HG03460 (cell line): Measurements from ENCODE around the gene SYF2.
A peak's percentile ranks its signal among the peaks of the same experiment; 100 is the strongest.
"Not testable (repeated sequence)": the region's sequence is repeated elsewhere in the genome, so short reads cannot be mapped to it uniquely, and the experiment has no call there.

Source experiments
- ATAC-seq: cut with Tn5 transposase; IDR thresholded peaks from one replicate; pipeline ENCODE4 v1.9.1; 2021; ENCODE audit not compliant: unreplicated experiment

Gene SYF2

DNA sequence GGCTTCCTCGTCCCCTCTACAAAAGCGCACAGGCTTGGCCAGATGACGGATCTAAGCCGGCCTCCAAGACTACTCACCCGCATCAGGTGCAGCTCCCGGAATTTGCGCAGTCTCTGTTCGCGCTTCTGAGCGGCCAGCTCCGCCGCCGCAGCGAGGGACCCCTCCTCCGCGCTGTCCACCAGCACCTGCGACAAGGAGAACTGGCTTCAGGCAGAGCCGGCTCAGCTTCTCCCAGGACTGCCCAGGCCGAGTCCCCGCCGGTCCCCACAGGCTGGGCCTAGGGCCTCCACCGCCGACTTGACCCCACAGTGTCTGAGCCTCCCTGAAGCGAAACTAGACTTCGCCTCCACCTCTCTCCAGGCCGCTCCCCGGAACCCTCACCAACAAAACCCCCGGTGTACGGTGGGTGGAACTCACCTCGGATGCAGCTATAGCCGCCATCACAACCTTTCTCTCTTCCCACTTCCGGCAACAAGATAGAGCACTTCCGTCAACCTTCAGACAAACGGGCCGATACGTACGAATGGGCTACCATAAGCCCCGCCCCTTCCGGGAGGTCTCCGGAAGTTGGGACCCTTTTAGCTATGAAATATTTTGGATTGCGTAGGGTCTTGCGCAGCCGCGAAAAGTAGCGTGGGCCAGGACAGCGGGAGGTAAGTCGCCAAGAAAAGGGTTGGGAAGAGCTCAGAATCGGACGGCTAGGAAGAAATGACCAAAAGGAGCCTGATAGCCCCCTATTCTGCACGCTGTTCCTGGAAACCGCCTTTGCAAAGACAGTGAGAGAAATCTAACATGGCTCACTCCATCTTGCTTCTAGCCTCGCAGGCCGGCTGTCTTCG lies at the start of gene SYF2:
Gene SYF2, minus strand, starts transcription at position 476 of the 839 bp plus-strand sequence. Its CDS starts 35 bp downstream, at position 441.
- peak; percentile 73 for ATAC-seq

DNA sequence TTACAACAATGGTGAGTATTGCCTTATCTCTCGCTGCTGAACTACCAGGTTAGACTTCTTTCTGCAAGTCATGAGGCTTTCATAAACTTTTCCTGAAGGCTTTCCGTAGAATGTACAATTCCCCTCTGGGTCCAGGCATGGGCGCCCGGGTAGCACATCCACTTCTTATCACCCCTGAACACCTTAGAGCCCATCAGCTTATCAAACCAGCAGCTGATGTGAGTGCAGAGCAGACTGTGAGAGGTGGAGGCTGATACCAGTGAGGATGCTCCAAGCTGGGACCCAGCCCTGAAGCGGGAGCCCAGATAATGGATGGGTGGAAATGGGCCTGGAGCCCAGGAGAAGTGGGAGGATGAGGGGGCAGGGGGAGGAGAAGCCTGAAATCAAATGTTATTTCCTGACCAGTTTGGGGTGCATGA lies 47.4 kb upstream of the SYF2 start:
- ATAC-seq = not testable (repeated sequence)

DNA sequence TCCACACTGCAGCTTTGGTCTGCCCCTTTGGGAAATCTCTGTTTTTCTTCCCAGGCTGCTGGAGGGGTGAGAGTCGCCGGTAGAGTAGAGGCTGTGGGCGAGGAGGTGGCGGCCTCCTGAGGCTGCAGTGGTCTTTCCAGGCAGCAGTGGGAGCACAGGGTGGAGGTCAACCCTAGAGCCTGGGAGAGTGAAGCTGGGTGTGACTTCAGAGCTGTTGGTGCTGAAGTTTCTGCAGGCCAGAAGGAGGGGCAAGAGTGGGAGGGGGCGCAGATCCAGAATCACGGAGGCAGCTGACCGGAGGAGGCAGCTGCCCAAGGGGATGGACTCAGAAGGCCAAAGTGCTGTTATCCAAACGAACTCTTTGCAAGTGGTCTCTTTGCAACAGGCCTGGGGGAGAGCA lies 46.5 kb upstream of the SYF2 start:
- ATAC-seq = not testable (repeated sequence)

DNA sequence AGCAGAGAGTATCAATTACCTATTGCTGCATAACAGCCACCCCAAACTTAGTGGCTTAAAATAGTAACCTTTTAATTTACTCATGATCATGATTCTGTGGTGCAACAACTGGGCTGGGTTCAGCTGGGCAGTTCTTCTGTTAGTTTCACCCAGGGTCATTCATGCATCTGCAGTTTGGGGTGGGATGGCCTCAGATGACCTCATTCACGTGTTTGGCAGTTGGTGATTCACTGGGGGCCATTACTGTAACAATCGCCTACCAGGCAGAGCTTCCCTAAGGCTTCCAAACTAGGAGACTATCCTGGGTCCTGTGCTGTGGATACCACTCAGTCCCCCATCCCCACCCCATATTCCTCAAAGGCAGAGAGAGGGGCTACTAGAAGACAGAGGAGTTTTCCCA lies 46.1 kb upstream of the SYF2 start:
- not testable (repeated sequence) for ATAC-seq

DNA sequence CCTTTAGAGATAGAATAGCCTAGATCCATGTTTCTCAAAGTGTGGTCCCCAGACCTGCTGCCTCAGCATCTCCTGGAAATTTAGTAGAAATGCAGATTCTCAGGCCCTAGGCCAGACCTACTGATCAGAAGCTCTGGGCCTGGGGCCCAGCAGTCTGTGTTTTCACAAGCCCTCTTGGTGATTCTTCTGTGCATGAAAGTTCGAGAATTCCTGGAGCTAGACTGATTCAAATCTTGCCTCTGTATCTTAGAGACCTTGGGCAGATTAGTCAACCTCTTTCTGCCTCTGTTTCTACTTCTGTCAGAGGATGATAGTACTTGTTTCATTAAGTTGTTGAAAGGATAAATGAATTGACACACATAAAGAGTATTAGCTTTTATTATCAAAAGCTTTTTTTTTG lies 45.0 kb upstream of the SYF2 start:
- ATAC-seq = not testable (repeated sequence)

DNA sequence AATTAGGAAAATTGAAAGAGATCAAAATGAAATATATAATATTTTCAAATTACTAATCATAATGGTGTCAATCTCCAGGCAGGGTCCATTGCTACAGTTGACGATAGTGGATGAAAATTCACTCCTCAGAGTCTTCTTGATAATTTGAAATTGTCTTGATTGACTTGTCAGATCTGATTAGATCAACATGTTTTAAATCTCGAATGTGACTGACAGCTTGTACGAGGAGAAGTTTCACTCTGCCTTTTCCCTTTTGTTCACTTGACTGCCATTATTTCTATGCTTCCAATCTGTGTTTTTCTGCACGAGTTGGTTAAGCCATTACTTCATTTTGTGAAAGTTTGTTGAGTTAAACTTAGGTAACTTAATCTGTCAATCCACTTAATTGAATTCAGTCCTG lies 43.3 kb upstream of the SYF2 start:
- ATAC-seq = not testable (repeated sequence)

DNA sequence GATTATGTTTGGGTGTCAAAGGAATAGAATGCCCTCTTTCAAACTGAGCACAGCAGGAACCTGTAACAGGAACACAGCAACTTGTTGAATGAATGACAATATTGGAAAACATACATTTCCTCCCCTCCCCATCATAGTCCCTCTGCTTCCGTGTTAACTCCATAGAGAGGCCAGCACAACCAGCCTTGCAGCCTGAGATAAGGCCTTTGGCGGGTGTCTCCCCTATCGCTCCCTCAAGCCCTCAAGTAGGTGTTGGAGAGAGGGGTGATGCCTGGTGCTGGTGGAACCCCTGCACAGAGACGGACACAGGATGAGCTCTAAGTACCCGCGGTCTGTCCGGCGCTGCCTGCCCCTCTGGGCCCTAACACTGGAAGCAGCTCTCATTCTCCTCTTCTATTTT lies 39.9 kb upstream of the SYF2 start, which contains the start of gene RHD:
Gene RHD, plus strand, starts transcription at position 272 of the 400 bp plus-strand sequence. Its CDS starts 39 bp downstream, at position 311.
- ATAC-seq = not testable (repeated sequence)

DNA sequence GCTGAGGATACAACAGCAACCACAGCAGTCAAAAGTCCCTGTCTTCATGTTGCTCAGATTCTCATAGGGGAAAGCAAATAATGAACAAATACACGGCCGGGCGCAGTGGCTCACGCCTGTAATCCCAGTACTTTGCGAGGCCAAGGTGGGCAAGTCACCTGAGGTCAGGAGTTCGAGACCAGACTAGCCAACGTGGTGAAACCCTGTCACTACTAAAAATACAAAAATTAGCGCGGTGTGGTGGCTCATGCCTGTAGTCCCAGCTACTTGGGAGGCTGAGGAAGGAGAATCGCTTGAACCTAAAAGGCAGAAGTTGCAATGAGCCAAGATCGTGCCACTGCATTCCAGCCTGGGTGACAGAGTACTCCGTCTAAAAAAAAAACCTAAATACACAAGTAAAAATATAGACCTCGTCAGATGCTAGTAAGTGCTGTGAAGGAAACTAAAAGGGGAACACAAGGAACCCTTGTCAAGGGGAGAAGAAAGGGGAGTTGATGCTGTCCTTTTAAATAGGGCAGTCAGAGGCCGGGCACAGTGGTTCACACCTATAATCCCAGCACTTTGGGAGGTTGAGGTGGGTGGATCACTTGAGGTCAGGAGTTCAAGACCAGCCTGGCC lies 36.0 kb upstream of the SYF2 start:
- not testable (repeated sequence) for ATAC-seq

DNA sequence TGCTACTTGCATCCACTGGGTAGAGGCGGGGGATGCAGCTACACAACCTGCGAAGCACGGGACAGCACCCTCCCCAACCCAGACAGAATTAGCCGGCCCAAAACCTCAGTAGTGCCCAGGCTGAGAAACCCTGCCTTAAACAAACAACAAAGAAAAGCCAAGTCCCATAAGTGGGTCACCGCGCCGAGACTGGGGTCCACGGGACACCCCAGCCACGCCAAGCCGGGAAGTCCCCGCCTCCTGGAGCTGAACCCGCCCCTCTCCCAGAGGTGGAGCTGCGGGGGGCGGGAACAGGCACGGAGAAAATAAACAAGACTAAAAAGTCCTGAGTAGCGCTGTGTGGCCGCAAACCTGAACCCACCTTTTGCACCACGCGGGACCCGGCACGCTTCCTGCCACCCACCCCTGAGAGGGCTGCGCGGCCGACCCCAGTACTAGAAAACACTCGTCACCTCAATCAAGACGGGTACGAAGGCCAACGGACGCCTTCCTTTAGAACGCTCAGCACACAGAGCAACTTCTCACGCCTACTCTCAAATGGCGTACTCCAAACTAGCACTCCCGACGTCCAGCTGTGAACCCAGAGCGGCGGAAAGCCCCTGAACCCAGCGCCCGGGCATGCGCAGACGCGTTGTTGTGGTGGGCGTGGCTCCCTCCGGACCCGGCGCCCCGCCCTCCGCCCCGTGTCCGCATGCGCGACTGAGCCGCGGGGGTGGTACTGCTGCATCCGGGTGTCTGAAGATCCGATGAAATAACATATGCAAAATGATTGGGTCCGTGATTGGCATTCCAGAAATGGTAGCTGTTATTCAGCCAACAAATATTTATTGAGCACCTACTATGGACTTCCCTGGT lies 35.2 kb upstream of the SYF2 start:
- peak; percentile 66 for ATAC-seq

DNA sequence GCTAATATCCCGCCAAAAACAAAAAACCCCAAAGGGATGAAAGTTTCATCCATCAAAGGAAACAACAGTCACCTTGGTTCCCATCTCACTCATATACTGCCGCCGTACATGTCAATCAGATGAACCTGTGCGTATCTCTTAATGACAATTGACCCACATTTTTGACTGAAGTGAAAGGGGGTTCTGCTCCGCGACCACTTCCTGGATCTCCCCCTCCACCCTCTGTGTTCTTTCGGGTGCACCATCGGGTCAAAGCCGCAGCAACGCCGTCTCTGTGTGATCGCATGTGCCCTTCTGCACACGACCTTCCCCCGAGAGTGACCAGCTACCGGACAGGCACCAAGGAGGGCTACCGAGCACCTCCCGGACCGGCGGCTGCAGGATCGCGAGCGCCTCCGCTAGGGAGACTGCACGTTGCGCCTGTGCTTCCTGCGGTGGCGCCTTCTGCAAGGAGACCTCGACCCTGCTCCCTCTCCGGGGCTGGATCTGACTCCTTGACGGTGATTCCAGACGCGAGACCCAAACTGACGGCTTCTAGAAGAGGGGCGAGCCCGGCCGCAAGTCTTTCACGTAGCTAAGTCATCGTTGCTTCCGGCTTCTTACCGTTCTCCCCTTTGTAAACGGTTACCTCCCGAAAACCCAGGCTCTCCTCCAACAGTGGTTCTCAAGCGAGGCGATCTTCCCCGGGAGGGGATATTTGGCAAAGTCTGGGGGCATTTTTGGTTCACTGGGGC lies 34.4 kb upstream of the SYF2 start:
- ATAC-seq = peak; percentile 26

DNA sequence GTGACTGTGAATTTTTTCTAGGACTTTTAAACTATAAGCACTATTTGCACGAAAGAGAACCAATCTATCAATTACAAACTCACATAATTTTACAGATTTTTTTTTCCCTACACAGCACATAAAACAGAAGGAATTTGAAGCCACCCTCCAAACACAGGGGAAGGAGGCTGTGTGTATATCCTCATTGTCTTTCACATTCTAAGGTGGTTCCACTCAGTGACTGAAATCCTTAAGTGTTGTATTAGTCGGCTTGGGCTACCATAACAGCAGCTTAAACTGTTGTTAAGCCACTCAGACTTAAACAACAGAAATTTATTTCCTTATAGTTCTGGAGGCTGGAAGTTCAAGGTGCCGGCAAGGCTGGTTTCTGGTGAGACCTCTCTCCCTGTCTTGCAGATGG lies 28.0 kb upstream of the SYF2 start:
- not testable (repeated sequence) for ATAC-seq

DNA sequence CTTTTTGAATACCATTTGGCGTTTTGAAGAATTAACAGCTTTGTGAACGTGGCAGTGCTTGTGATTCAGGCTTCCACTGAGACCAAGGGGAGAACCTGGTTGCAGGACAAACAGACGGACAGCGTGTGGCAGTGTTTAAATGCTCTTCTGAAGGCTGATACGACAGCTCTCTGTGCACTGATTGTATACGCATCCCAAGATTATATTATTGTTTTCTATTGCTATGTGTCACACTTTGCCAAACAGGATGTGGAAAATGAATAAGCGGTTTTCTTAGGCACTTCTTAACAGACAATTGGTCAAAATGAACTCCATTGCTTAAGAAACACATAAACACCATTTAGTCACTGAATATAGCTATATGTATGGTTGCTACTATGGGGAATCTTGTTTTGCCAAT lies 27.5 kb upstream of the SYF2 start:
- not testable (repeated sequence) for ATAC-seq

DNA sequence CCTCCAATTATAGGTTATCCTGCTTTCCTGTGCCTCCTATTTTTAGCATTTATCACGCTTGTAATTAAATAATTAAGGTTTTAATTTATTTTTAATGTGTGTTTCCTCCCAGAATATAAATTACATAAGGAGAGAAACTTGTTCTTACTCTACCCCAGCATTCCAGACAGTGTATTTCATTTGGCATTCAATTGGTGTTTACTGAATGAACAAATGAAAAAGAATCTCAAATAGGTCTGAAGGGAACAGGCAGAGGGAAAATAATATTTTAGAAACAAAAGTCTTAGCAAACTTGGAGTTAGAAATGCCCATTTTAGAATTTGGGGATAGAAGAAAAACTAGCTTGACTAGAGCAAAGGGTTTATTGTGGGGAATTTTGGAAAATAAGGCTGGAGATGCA lies 24.9 kb upstream of the SYF2 start:
- no peak for ATAC-seq

DNA sequence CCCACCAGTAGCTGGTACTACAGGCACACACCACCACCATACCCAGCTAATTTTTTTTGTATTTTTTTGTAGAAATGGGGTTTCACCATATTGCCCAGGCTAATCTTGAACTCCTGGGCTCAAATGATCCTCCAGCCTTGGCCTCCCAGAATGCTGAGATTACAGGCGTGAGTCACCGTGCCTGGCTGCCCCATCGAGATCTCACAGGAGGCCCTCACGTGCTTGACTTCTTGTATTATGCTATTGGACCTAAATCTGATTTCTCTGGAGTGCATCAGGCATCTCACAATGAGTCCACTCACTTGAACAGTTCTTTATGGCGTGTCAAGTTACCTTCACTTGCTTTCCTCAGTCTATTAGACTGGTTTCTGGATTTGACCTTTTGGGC lies 24.3 kb upstream of the SYF2 start:
- no peak for ATAC-seq

DNA sequence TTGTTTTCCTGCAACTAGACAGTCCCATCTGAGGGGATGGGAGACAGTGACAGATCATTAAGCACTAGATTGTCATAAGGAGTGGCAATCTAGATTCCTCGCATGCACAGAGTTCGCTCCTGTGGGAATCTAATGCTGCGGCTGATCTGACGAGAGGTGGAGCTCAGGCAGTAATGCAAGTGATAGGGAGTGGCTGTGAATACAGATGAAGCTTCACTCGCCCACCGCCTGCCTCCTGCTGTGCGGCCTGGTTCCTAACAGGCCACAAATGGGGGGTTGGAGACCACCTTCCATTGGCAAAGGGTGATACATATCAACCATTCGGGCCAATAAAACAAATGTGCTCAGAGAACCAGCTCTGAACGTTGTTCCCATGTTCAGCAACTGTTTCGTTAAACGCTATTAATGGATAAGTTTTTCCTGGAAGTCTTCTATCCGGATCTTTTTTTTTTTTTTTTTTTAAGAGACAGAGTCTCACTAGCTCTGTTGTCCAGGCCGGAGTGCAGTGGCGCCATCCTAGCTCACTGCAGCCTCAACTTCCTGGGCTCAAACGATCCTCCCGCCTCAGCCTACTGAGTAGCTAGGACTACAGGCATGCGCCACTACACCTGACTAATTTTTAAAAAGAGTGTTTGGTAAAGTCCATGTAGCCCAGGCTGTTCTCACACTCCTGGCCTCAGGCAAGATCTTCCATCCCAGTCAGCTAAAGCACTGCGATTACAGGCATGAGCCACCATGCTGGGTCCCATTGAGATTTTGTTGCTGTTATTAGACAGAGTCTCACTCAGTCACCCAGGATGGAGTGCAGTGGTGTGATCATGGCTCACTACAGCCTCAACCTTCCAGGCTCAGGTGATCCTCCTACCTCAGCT lies 23.6 kb upstream of the SYF2 start:
- ATAC-seq = no peak

DNA sequence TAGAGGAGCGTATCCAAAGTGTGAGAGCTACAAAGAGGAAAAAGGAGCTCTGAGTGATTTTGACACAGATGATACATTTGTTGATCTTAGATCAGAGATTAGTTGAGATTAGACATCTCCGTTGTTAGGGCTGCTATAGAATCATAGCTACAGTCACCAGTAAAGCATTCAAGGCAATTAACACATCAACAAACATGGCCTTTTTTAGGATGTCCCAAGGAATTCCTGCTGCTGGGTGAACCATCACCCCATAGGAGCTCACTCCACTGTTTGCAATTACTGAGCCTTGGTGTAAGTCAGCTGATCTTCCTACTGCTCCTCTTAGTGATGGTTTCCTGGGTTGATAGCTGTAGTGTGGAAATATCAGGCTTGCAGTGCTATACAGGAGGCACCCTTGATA lies 21.6 kb upstream of the SYF2 start:
- ATAC-seq = no peak

DNA sequence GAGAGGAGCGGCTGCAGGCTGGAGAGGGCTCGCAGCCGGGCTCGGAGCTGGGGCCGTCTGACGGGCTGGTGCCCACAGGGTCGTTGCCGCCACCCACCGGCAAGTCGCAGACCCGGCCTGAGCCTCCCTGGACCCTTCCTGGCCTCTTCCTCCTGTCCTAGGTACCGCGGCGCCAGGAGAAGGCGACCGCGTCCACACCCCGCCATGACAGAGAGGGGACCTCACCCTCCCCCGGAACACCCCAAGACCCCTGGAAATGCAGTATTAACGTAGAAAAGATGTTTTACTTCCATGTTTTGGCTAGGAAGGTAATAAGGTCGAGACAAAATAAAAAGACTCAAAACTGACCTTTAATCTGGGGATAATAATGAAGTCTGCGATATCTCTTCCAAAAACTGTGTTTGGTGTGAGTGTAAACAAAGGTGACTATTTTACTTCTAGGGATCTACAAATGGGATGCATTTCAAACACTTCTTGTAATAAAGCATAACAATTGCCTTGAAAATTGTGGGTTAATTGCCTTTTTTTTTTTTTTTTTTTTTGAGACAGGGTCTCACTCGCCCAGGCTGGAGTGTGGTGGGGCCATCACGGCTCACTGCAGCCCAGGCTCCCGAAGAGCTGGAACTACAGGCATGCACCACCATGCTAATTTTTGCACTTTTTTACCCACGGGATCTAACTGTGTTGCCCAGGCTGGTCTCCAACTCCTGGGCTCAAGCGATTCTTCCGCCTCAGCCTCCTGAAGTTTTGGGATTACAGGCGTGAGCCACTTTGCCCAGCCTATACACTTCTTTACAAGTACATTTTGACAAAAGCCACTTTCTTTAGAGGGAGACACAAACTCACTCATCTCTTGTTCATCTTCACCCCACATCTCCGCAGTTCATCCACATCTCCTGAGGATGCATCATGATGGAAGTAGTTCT lies 15.8 kb upstream of the SYF2 start:
- peak; percentile 44 for ATAC-seq

DNA sequence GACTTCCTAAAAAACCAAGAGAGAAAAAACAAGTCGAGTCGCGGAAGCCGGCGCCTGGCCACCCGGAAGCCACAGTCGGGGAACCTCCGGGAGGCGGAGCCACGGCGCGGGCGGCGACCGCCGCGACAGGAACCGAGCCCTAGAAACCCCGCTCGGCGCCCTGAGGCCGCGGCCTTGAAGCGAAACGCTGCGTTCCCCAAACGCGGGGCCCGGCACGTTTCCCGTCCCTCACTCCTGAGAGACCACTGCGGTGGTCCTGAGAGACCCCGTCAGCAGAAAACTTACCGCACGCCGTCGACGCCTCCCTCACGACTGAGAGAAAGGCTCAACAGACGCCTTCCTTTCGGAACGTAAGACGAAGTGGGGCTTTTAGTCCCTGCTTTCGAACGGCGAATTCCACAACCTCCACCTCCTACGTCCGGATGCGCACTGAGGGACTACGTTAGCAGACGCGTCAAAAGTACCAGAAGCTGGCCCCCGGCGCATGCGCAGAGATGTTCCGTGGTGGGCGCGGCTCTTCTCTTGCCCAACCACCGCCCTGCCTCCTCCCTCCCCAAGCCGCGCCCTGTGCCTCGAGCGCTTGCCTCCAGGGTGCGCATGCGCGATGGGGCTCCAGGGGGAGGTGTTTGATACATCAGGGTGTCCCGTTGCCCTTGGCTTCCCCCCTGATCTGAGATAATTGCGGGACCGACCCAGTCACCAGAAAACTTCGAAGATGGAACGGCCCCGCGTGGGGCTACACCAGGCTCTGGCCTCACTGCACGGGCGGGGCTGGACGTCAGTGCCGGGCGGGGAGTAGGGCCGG lies 14.9 kb upstream of the SYF2 start, which contains the start of gene RSRP1:
Gene RSRP1, minus strand, starts transcription at position 431 of the 805 bp plus-strand sequence. CDS start 491 bp downstream, outside the sequence.
- peak; percentile 78 for ATAC-seq
